Neural cell (in vitro differentiated cells): ENCODE measurements around the gene PACC1.

Experiments
- EZH2 ChIP-seq: fragments of 200-600, 300-800 bp; shearing (Covaris generic), sonication (generic); IDR thresholded peaks from 2 replicates; pipeline ENCODE4 v1.6.1; 2014; ENCODE audit warnings: antibody characterized with exemption, low read length, borderline replicate concordance, mild to moderate bottlenecking; ENCODE audit not compliant: insufficient read depth, poor library complexity, severe bottlenecking
- MXI1 ChIP-seq: fragments of 450-650 bp; conservative IDR thresholded peaks from 2 replicates; pipeline ENCODE4 v1.6.1; 2014; ENCODE audit warnings: antibody characterized with exemption, mild to moderate bottlenecking; ENCODE audit not compliant: poor library complexity, severe bottlenecking
- POLR2AphosphoS5 ChIP-seq: IDR thresholded peaks from 2 replicates; pipeline ENCODE4 v1.6.1; 2012
- RAD21 ChIP-seq: fragments of 450-650 bp; conservative IDR thresholded peaks from 2 replicates; pipeline ENCODE4 v1.6.1; 2014; ENCODE audit warnings: antibody characterized with exemption, mild to moderate bottlenecking, moderate library complexity
- TAF1 ChIP-seq: IDR thresholded peaks from 2 replicates; pipeline ENCODE4 v1.6.1; 2012; ENCODE audit warnings: low read depth
- TF ChIP-seq, protein P1 (sequence below): fragments of 450-650 bp; IDR thresholded peaks from 2 replicates; pipeline ENCODE4 v1.5.1; 2014; ENCODE audit warnings: antibody characterized with exemption, mild to moderate bottlenecking, moderate library complexity; ENCODE audit not compliant: poor library complexity, severe bottlenecking
- TF ChIP-seq, protein P2 (sequence below): IDR thresholded peaks from 2 replicates; pipeline ENCODE4 v1.6.1; 2012; ENCODE audit warnings: borderline replicate concordance

DNA sequence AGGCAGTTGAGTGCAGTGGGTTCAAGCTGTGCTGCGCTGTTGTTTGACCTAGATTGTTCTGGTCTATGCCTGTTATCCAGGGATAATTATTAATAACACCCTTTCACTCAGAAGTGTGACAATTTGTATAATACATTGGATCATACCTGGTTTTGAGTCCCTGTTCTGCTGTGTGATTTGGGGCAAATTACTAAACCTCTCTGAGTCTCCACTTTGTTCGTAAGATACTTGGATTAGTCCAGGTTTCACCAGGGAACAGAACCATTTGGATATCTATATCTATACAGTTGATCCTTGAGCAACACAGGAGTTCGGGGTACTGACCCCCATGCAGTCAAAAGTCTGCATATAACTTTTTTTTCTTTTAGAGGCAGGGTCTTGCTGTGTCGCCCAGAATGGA is 20.3 kb upstream of the PACC1 start:
- no peak for TF ChIP-seq EZH2
- no peak for TF ChIP-seq RAD21
- no peak for TF ChIP-seq POLR2AphosphoS5
- TF ChIP-seq, protein P1, sequence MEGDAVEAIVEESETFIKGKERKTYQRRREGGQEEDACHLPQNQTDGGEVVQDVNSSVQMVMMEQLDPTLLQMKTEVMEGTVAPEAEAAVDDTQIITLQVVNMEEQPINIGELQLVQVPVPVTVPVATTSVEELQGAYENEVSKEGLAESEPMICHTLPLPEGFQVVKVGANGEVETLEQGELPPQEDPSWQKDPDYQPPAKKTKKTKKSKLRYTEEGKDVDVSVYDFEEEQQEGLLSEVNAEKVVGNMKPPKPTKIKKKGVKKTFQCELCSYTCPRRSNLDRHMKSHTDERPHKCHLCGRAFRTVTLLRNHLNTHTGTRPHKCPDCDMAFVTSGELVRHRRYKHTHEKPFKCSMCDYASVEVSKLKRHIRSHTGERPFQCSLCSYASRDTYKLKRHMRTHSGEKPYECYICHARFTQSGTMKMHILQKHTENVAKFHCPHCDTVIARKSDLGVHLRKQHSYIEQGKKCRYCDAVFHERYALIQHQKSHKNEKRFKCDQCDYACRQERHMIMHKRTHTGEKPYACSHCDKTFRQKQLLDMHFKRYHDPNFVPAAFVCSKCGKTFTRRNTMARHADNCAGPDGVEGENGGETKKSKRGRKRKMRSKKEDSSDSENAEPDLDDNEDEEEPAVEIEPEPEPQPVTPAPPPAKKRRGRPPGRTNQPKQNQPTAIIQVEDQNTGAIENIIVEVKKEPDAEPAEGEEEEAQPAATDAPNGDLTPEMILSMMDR = no peak
- TF ChIP-seq MXI1 = no peak
- TF ChIP-seq, protein P2, sequence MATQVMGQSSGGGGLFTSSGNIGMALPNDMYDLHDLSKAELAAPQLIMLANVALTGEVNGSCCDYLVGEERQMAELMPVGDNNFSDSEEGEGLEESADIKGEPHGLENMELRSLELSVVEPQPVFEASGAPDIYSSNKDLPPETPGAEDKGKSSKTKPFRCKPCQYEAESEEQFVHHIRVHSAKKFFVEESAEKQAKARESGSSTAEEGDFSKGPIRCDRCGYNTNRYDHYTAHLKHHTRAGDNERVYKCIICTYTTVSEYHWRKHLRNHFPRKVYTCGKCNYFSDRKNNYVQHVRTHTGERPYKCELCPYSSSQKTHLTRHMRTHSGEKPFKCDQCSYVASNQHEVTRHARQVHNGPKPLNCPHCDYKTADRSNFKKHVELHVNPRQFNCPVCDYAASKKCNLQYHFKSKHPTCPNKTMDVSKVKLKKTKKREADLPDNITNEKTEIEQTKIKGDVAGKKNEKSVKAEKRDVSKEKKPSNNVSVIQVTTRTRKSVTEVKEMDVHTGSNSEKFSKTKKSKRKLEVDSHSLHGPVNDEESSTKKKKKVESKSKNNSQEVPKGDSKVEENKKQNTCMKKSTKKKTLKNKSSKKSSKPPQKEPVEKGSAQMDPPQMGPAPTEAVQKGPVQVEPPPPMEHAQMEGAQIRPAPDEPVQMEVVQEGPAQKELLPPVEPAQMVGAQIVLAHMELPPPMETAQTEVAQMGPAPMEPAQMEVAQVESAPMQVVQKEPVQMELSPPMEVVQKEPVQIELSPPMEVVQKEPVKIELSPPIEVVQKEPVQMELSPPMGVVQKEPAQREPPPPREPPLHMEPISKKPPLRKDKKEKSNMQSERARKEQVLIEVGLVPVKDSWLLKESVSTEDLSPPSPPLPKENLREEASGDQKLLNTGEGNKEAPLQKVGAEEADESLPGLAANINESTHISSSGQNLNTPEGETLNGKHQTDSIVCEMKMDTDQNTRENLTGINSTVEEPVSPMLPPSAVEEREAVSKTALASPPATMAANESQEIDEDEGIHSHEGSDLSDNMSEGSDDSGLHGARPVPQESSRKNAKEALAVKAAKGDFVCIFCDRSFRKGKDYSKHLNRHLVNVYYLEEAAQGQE = no peak
- no peak for TF ChIP-seq TAF1
